NCI-H460 (cell line): ENCODE data around the gene ARSJ. TPM values are rescaled to one million over a fixed set of nuclear protein-coding genes. Genes with fewer than 3 reads are reported as not detected.
A peak's percentile ranks its signal among the peaks of the same experiment; 100 is the strongest.
"Not testable (repeated sequence)": the region's sequence is repeated elsewhere in the genome, so short reads cannot be mapped to it uniquely, and the experiment has no call there.

Experiments
- DNase-seq: peaks from one replicate; pipeline ENCODE4 v3.0.0-alpha.2; 2016; ENCODE audit warnings: low read depth; ENCODE audit errors: extremely low read depth
- polyA plus RNA-seq: library from polyadenylated mRNA; depleted of rRNA; stranded (reverse); fragments of >200 nt; gene quantifications from 2 replicates; pipeline ENCODE4 v1.2.3, GENCODE V29; 2014; cell fraction: nucleus; rRNA removed
- total RNA-seq: library from RNA; depleted of rRNA; stranded (reverse); fragments of >200 nt; shearing (Covaris generic); gene quantifications from 2 replicates; pipeline ENCODE4 v1.2.3, GENCODE V29; 2014; rRNA removed

Gene ARSJ
- total RNA-seq = 0.84 and 0.95 TPM in 2 replicates
- polyA plus RNA-seq = 1.0 and 4.1 TPM in 2 replicates

DNA sequence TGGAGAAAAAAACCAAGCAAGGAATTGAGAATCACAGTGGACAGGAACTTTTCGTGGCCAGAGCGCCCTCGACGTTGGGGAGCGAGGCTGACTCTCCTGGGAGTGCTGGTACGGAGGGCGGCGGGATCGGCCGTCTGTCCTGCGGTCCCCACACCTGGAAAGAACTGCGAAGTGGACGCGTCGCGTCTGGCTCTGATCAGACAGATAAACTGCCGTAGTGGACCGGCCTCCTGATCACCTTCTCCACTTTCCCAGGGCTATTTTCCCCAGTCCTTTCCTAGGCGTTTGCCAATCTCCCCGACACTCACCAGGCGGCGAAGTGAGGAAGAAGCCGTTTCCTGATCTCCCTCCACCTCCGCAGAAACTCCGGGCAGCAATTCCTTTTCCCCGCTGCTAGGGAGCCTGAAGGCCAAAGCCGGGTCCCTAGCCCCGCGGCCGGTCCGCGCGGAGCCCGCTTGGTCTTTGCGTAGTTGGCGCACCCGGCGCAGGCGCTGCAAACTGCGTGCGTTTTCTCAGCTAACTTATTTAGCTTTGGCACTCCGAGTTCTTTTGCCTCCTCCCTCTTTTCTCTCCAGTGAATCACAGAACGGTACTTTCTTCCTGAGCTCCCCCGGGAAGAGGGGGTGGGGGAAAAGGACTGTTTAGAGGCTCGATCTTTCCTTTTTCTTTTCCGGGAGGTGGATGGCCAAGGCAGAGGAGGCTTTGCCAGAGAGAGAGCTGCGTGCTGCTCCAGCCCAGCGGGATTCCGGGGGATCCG is at the start of gene ARSJ:
ARSJ (minus strand) TSS at position 500 of the 757 bp plus-strand sequence. CDS start 813 bp downstream, outside the sequence.
- peak; percentile 23 for DNase-seq

DNA sequence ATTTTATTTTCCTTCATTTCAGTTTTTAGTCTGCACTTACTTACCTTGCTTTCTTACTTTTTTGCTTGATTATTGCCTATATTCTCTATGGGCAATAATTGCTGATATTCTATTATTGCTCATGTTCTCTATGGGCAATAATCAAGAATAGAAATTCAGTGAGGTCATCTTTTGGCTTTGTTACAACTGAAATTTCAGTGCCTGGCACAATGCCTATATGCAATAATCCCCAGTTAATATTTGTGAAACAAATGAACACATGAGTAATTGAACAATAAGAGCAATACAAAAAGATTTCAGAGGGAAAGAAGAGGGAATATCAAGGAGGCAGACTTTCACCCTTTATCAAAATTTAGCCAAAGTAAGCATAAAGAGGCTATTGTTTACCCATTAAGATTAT is 48.6 kb upstream of the ARSJ start:
- no peak for DNase-seq

DNA sequence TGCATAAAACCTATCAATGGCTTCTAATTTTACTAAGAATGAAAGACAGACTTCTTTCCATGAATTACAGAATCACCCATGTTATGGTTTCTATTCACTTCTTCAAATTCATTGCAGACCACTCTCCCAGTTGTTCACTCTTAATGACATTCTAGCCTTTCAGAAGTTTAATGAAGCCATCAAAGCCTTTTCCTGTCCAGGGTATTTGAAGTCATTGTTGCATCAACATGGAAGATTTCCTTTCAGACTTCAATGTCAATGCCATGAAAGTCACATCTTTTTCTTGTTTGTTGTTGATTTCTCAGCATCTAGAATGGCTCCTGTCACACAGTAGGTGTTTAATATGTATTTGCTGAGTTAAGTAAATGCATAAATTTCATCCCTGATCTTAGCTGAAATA is 48.1 kb upstream of the ARSJ start:
- no peak for DNase-seq

DNA sequence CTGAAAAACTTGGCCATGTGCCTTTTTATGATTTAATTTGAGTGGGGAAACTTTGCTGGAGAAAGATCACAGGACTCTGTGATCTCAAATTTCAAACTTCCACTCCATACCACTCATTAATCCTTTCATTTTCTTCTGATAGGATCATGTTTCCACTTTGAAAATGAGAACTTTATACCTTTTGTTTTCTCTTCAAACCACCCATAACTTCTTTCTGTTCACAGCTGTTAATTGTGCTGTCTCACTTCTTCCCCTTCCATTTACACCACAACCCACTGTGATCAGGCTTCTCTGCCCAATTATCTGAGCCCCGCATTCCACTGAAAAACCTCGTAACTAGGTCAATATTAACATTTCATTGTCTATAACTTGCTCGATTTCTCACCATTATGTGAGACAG is 47.0 kb upstream of the ARSJ start:
- DNase-seq = no peak

DNA sequence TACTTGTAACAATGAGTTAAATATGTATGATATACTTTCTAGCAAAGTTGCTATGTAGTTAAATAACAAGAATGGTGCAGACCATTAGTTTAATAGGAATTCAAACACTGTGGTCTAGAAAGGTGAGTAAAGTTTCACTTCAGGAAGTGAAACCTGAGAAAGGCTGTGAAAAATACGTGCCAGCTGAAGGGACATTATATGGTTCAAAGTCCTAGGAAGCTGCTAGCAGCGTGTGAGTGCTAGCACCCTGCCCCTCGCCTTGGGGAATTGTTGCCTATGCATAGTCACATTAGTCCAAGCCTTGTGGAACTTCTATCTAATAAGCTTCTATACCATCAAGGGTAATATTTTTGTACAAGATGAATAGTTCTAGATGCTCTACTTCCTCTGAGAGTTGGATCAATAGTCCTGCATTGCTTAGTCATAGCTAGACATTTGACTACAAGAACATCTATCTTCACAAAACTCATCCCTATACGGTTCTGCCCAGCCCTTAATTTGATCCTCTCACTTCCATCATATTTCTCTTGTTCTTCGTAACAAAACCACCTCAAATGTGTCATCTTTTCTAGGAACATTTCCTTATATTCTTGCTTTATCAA is 45.8 kb upstream of the ARSJ start:
- DNase-seq = no peak

DNA sequence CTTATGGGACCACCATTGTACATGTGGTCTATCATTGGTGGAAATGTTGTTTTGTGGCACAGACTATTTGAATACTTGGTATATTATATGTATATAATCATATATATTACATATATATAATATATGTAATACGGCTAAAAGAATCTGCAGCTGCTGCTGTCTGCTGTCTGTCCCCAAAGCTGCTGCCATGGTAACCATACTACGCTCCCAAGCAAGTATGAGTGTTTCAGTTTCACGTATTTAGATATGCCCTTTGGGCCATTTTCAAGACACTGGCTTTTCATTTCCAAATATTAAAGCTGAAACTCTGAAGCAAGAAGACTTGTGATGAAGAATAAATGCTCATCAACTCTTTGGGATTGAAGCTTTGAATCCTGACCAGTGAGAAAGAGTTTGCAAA is 42.0 kb upstream of the ARSJ start:
- DNase-seq = no peak

DNA sequence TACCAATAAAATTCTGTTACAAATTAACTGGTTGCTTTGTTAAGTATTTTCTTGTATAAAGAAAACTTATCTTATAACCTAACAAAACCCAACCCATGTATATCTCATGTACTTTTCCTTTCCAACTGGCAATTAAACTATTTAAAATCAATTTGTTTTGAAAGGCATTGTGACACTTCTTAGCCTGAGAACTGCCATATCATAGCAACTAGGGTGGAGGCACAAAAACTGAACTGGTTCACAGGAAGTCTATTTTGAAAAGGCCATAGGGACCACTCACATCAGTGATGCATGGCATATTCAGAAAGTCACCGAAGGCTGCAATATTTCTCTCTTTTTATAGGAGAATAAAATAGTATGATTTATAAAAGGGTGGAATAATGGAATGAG is 40.5 kb upstream of the ARSJ start:
- no peak for DNase-seq

DNA sequence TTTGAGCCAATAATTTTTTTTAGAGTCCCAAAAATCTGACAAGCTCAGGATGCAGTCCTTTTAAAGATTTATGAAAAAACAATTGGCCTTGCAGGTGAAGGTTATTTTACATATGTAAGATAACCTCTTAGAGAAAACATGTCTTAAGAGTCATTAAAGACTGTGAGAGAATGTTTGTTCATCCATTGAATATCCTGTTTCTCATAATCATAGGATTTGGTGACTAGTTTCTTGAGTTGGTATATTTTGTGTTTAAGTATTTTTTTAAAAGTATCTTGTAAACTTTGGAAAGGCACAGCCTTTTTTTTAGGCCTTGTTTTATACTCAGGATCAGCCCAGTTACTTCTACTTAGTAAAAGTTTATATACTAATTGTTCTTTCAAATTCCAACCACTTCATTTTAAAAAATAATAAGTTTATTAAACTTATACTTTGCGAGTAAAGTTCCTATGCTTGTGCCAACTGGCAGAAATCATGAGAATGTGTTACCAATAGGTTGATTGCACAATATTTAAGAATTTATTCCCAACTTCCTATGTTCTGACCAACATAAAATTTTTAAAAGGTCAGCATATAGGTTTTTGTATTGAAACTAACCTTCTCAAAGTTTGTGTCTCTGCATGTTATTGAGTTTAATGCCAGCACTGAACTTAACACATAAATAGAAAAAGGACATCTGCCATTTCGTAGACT is 40.0 kb upstream of the ARSJ start:
- DNase-seq = no peak

DNA sequence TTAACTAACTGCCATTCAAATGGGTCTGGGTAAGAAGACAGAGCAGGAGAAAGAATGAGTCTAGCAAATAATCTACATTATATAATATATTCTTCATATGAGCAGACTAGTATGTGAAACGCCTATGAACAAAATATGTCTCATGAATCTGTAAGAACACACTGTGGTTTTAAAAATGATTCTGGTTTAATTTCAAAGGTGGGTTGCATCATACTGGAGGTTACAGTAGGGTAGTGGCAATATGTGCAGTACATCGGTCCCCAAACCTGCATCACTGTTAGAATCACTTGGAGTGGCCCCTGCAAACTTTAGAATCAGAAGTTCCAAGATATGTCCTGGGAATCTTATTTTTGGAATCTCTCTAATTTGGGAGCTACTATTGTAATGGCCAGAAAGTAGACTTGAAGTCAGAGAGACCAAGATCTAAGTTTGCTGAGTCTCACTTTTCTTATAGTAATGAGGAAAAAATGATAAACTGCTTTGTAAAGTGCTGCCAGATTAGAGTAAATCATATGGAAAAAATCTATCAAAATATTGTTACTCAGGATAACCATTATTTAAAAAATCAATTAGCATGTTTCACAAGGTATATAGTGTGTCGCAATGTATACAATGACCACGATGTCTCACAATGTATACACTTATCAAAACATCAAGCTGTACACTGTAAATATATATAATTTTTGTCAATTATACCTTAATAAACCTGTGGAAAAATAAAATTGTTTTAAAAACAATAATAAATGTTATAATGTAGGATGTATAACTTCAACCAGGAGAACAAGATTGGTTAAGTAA is 37.9 kb upstream of the ARSJ start:
- DNase-seq = no peak

DNA sequence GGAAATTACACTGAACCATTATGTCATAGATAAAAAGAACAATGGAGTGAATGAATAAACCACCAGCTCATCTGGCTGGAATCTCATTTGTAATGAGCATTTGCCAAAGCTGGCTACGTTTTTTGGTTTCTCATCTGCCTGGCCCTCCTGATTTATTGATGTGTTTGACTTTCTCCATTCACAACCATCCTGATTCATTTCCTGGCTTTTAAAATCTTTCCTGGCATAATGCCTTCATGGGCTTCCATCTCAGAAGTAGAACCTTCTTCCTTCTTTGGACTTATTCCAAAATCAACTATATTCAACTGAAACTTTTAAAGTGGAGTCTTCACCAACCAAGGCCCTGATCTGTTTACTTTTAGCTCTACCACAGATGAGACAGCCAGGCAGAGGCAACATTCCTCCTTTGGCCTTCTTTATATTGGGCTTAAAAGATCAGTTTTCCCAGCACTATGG is 36.0 kb upstream of the ARSJ start:
- DNase-seq = peak; percentile 36

DNA sequence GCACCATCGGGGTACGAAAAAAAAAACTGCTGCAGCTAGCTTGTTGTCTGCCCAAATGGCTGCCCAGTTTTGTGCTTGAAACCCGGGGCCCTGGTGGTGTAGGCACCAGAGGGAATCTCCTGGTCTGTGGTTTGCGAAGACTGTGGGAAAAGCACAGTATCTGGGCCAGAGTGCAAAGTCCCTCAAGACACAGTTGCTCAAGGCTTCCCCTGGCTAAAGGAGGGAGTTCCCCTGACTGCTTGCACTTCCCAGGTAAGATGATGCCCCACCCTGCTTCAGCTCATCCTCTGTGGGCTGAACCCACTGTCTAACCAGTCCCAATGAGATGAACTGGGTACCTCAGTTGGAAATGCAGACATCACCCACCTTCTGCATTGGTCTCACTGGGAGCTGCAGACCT is 33.8 kb upstream of the ARSJ start:
- DNase-seq = not testable (repeated sequence)

DNA sequence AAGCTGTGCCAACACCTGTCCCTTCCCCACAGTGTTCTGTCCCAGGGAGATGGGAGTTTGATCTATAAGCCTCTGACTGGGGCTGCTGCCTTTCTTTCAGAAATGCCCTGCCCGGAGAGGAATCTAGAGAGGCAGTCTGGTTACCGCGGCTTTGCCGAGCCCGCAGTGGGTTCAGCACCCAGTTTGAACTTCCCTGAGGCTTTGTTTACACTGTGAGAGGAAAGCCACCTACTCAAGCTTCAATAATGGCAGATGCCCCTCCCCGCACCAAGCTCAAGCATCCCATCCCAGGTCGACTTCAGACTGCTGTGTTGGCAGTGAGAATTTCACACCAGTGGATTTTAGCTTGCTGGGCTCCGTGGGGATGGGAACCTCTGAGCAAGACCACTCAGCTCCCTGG is 33.3 kb upstream of the ARSJ start:
- DNase-seq = no peak

DNA sequence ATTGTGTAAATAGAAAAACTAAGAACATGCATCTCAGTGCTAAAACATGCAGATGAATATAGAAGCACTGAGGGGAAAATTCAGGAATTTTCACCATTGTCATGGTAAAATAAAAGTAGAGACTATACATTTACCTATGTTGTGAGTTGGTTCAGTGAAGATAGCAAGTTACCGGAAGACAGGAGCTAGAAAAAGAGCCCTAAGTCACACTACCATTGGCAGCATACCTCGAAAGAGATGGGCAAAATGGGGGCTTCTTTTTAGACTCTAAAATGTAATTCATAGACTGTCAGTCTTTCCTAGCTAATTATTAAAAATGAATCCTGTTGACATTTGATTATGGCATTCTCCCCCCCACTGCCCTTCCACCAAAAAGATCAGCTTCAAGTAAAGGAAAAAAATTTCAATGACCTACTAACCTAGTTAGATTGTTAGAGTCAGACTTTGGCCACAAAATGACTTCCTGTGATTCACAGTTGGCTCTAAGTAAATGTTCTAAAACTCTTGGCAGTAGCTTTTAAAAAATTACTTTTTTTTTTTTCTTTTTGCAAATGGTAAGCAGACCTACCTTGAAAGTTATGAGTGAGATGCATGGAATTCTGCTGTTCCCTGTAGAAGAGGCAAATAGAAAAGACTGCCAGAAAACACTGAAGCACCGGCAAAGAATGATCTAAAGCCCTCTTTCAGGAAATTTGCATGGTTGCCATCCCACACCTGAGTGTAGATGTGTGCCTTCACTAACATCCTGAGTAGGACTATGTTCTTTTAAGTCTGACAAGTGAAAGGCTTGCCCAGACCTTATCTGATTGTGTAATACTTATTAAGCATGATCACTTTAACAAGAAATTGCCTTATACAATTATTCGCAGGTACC is 26.4 kb upstream of the ARSJ start:
- no peak for DNase-seq

DNA sequence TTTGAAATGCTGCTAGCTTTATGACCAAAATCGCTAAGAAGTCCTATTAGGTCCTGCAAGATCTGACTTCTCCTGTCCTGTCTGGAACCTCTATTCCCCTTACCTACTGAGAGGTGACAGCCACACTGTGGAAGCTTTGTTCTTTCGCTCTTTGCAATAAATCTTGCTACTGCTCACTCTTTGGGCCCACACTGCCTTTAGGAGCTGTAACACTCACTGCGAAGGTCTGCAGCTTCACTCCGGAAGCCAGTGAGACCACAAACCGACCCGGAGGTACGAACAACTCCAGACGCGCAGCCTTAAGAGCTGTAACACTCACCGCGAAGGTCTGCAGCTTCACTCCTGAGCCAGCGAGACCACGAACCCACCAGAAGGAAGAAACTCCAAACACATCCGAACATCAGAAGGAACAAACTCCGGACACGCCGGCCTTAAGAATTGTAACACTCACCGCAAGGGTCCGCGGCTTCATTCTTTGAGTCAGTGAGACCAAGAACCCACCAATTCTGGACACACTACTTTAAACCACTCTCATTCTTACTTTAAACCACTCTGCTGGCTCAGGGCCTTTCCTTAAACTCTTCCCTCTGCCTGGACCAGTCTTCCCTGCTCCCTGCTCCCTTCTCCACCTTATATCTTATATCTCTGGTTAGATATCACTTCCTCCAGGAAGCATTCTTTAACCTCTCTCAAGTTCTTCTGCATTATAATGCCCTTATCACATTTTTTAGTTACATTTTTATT is 25.2 kb upstream of the ARSJ start:
- not testable (repeated sequence) for DNase-seq

DNA sequence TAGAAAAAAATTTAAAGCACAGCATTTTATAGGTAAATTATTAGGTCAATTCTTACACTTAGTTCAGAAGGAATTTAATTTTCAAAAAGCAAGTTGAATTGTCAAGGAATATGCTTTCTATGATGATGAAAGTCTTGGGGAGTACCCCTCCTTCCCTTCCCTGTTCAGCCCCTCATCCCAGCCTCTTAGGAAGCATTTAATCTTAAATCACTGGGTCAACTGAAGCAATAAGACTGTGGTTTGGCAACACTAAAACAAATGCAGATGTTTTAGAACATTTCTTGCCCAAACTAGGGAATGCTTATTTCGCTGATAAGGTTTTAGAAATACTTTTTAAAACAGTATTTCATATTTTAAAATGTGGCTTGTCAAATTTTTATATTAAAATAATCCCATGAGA is 19.1 kb upstream of the ARSJ start:
- DNase-seq = no peak

DNA sequence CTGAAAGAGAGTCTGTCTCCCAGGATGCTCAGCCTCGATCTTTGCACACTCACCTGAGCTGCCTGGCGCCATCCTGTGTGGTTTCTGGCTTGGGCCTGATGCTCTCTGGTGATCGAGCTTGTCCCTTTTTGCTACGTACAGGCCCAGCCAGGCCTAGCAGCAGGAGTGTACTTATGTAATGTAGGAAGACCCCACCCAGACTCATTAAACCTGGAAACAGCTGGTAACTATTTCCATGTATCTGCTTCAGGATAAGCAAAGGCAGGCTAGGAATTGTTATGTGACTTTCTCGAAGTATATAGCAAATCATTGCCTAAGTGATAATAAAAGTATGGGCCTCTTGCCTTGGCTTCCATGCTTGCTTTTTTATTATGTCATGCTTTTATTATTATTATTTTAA is 18.6 kb upstream of the ARSJ start:
- DNase-seq = no peak

DNA sequence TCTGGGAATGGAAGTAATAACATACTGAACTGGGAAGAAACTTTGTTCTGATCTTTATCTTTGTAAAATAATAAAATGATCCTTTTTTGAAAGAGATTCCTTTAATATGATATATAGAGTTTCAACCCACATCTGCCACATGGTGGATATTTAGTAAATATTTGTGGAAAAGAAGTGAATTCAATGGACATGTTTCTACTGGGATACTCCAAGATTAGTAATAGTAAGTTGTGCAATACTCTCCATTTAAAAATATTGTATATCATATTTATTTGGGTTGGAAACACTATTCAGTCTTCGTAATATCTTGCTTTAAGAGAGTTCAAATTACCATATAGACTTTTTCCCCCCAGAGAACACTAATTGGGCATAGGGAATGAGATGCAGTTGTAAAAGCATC is 17.8 kb upstream of the ARSJ start:
- no peak for DNase-seq

DNA sequence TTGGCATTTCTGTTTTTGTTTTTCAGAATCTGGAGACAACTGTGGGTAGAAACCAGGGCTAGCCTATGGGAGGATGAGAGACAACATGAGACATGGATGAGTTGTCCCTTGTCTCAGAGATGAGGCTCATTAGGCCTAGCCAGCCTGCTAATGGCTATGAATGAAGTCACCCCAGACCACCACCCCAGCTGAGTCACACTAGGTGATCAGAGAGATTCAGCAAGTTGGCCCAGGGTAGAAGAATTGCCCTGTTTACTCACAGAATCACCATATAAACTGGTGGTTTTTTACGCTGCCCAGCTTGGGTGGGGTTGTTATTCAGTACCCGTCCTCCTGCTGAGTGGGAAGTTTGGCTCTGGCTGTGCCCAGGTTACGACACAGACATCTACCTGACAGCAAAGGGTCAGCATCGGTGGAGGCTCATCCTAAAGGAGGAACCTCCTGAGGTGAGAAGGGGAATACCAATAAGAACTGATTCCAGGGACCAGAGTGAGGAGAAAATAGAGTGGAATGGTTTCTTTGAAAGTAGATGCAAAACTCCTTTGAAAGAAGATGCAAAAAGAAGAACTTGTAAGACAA is 17.2 kb upstream of the ARSJ start:
- no peak for DNase-seq

DNA sequence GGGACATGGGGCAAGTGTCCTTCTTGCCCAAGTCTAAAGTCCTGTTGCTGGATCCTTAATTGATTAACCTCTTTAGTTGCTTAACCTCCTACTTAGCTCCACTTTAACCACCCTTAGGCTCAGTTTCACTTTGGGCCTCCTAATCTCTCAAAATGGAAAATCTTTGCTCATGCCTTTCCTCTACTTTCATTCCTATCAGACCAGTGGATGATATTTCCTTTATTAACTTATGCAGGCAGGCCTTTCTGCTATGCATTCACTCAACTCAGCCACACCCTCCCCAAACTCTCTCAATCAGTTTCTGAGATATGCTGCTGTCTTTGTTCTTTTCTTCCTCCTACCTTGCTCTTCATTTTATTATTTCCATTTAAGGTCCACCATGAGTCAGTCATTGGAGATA is 14.4 kb upstream of the ARSJ start:
- DNase-seq = no peak
